GM19455 (cell line): ENCODE results near the gene SUDS3.
"Not testable (repeated sequence)": the region's sequence is repeated elsewhere in the genome, so short reads cannot be mapped to it uniquely, and the experiment has no call there.

ENCODE experiments used
- ATAC-seq: cut with Tn5 transposase; IDR thresholded peaks from one replicate; pipeline ENCODE4 v1.9.1; 2021; ENCODE audit not compliant: unreplicated experiment

The SUDS3 gene, protein sequence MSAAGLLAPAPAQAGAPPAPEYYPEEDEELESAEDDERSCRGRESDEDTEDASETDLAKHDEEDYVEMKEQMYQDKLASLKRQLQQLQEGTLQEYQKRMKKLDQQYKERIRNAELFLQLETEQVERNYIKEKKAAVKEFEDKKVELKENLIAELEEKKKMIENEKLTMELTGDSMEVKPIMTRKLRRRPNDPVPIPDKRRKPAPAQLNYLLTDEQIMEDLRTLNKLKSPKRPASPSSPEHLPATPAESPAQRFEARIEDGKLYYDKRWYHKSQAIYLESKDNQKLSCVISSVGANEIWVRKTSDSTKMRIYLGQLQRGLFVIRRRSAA

GRCh38 chr12:118376089-118377020 is at the start of gene SUDS3:
SUDS3 (plus strand) TSS chr12:118376555; CDS start chr12:118376692, 137 bp downstream.
- ATAC-seq = peak; percentile 36

GRCh38 chr12:118326991-118327390 is 49.4 kb upstream of the SUDS3 start:
- no peak for ATAC-seq

- no peak for ATAC-seq
Observed at GRCh38 chr12:118327391-118327790, 49.0 kb upstream of the SUDS3 start.

DNA sequence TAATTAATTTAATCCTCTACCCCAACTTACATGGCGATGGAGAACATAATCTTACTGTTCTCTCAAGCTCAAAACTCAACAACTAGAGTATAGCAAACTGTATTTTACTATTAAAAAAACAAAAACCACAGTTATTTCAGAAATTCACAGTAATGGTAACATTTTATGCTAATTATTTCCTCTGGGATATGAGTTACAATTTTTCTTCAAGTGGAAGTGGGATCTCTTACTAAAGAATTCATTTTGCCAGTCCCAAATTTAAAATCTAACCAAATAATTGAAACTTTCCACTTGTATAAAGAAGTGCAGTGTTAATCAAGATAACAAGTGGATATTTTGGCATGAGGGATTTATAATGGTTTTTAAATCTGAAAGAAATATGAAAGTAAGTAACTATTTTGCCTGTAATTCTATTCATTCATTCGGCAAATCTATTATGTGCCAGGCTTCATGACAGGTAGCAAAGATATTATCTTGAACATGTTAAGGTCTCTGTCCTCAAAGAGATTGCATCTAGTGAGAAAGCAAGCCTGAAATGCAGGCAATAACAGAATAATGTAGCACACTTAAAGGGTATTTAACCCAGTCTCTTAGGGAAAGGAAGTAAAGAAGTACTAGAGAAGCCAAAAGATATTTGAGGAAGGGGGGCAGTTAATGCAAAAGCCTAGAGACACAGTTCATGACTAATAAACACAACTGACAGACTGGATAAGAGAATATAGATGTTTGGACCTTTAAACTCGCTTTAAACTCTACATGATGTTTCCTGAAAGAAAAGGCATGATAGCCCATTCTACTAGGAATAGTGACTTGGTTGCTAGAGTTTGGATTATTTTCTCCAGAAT is 47.6 kb upstream of the SUDS3 start:
- ATAC-seq = no peak

DNA sequence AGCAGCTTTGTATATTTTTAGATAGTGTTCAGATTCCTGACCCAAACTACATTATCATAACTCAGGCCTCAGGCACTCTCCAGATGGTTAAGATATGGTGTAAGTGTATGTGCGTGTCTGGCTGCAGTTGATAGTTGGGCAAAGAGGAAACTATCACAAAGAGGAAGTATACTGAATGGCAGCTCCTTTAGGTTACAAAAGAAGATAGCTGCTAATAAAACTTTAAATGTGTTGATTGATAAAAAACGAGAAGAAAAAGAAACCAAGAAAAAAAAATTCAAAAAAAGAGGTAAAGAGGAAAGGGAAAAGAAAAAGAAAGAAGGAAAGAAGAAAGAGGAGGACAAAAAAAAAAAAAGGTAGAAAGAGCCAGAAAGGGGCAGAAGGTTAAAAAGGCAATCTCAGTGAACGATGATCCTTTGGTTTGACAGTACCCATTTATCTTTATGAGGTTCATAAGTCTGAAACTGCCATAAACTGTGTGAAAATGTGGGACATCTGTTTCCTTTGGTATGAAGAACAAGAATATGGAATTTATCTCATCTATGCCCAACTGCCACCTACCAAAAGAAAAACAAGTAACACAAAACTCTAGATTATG is 45.8 kb upstream of the SUDS3 start:
- ATAC-seq = peak; percentile 67

DNA sequence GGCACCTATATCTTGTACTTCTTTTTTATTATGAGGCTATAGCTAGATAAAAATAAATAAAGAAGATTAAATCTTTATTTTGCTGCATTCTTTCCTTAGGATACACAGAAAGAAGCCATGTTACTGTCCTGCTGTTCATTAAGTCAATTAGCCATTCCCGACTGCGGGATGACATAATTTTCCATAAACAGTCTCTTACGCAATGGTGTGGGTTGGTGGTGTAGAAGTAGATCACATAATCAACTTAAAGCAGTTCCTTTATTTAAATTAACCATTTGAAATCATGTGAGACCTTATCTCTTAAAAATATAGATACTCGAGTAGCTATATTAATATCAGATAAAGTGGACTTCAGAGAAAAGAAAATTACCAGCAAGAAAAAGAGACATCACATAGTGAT is 43.8 kb upstream of the SUDS3 start:
- no peak for ATAC-seq

DNA sequence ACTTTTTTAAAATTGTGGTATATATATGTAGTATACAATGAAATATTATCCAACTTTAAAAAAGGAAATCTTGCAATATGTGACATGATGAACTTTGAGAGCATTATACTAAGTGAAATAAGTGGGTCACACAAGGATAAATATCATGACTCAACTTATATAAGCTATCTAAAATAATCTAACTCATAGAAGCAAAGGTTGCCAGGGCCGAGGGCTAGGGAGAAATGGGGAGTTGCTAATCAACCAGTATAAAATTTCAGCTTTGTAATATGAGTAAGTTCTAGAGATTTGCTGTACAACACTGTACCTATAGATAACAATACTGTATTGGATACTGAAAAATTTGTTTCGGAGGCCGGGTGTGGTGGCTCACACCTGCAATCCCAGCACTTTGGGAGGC is 42.1 kb upstream of the SUDS3 start:
- no peak for ATAC-seq

DNA sequence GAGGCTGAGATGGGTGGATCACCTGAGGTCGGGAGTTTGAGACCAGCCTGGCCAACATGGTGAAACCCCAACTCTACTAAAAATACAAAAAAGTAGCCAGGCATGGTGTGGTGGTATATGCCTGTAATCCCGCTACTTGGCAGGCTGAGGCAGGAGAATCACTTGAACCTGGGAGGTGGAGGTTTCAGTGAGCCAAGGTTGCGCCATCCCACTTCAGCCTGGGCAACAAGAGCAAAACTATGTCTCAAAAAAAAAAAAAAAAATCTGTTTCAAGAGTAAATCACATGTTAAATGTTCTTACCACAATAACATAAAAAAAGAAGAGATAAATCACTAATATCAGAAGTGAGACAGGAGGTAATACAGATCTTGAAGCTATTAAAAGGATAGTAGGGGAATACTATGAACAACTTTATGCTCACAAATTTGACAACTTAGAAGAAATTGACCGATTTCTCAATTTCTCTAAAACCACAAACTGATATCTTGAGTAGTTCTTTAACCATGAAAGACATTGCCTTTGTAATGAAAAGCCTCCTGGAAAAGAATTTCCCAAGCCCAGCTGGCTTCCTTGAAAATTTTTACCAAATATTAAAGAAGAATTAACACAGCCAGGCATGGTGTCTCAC is 41.3 kb upstream of the SUDS3 start:
- ATAC-seq = no peak

GRCh38 chr12:118336123-118336522 is 40.2 kb upstream of the SUDS3 start:
- no peak for ATAC-seq

DNA sequence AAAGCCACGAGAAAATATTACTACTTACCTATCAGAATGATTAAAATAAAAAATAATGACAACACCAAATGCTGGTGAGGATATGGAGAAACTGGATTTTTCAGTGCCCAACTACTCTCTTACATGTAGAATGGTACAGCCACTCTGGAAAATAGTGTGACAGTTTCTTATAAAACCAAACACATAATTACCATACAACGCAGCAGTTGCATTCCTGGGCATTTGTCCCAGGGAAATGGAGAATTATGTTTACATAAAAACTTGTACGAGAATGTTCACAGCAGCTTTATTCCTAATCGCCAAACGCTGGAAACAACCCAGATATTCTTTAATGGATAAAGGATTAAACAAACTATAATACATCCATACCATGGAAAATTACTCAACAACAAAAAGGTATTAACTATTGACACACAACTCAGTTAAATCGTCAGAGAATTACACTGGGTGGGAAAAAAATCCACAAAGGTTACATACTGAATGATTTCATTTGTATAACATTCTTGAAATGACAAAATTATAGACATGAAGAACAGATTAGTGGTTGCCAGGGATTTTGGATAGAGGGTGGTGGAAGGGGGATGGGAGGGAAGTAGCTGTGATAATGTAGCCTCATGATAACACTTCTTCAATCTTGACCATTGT is 39.0 kb upstream of the SUDS3 start:
- no peak for ATAC-seq

DNA sequence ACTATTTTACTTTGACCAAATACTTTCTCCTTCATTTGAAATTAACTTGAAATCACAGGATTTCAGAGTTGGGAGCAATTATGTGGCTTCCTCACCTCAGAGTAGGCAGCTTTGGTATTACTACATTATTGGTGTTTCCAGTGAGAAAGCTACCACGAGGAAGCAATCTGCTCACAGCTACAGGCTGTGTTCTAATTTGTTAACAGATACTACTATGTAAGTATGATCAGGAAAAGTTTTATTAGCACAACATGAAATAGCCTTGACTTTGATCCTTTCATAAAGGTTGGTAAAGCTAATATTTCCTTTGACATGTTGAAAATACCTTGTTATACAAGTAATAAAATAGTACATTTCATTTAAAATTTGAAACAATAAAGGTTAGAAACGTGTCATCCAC is 34.3 kb upstream of the SUDS3 start:
- no peak for ATAC-seq

DNA sequence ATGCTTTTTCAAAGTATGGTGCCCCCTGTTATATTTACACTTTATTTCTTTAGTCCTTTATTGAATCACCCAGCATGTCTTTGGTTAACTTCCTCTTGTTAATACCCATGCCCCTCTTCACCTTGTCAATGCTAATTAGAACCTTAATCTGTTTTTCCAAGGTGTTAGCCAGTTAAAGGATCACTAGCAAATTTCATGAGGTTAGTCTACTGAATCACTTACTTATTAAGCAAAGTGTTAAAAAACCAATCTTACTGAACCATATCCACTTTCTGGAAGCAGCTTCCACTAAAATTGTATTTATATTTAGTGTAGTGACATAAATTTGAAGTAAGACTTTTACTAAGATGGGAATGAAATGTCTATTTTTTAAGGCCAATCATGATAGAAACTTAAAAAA is 31.5 kb upstream of the SUDS3 start:
- no peak for ATAC-seq

DNA sequence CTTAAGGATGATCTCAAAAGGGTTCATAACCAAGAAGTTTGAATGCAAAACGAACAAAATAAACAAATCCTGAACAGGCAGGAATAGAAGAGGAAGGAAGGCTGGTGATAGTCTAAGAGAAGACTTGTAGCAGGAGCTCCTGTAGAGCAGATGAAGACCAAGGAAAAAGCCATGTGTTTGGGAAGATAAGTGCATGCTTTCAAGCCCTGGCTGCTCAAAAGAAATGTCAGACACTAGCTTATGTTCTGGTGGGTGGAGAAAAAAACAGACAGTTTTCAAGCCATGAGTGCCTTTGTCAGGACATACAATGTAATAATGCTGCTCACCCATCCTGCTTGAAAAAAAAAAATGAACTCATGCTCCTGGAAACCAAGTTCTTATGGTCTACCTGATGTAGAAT is 31.0 kb upstream of the SUDS3 start:
- no peak for ATAC-seq

DNA sequence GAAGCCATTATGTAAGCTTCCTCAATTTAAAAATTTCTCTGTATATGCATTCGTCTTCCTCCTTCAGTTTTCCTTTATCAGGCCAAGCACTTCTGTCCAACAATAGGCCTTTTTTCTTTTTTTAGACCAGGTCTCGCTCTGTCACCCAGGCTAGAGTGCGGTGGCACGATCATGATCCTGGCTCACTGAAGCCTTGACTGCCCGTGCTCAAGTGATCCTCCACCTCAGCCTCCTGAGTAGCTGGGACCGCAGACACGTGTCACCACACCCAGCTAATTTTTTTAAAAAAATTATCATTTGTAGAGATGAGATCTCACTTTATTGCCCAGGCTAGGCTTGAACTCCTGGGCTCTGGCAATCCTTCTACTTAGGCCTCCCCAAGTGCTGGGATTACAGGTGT is 29.5 kb upstream of the SUDS3 start:
- ATAC-seq = peak; percentile 64

DNA sequence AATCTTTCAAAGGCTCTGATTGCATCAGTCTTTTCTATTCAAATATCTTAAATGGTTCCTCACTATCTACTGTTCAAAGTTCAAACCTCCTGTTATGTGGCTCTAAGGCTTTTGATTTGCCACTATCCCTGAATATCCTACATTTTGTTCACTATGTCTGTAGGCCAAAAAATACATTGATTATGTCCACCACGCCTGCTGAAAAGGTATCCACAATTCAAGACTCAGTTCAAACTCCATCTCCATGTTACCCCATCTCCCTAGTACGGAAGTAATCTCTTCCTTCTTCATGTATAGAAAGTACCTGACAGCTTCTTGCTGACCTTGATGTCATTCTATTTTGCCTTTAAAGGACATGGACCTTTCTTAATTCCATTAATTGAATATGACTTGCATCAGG is 28.4 kb upstream of the SUDS3 start:
- no peak for ATAC-seq

- ATAC-seq = no peak
Observed at GRCh38 chr12:118350908-118351559, 25.3 kb upstream of the SUDS3 start.

- ATAC-seq = no peak
Observed at GRCh38 chr12:118353721-118354120, 22.6 kb upstream of the SUDS3 start.

DNA sequence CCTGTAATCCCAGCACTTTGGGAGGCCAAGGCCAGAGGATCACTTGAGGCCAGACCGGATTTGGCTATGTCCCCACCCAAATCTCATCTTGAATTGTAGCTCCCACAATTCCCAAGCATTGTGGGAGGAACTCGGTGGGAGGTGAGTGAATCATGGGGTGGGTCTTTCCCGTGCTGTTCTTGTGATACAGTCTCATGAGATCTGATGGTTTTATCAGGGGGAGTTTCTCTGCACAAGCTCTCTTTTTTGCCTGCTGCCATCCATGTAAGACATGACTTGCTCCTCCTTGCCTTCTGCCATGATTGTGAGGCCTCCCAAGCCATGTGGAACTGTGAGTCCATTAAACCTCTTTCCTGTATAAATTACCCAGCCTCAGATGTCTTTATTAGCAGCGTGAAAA is 21.9 kb upstream of the SUDS3 start:
- not testable (repeated sequence) for ATAC-seq

DNA sequence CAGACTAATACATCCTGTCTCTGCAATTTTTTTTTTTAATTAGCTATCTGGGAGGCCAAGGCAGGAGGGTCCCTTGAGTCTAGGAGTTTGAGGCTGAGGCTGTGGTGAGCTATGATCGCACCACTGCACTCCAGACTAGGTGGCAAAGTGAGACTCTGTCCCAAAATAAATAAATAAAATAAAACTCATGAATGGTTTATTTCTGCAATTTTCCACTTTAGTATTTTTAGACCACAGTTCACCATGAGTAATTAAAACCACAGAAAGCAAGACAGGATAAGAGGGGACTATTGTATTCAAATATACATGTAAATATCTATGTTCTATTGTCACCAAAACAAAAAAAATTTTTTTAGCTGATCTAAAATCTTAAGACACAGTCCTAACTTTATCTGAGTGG is 21.5 kb upstream of the SUDS3 start:
- ATAC-seq = no peak
